Activated T-helper 1 cell treated with Interleukin-2 at 50 U/mL for 16 hours (primary cell): ENCODE results near the gene POLE3.
"Not testable (repeated sequence)": the region's sequence is repeated elsewhere in the genome, so short reads cannot be mapped to it uniquely, and the experiment has no call there.

Experiments
- DNase-seq: peaks from one replicate; pipeline ENCODE4 v3.0.0-alpha.2; 2020; ENCODE audit warnings: low read depth

POLE3 gene

DNA sequence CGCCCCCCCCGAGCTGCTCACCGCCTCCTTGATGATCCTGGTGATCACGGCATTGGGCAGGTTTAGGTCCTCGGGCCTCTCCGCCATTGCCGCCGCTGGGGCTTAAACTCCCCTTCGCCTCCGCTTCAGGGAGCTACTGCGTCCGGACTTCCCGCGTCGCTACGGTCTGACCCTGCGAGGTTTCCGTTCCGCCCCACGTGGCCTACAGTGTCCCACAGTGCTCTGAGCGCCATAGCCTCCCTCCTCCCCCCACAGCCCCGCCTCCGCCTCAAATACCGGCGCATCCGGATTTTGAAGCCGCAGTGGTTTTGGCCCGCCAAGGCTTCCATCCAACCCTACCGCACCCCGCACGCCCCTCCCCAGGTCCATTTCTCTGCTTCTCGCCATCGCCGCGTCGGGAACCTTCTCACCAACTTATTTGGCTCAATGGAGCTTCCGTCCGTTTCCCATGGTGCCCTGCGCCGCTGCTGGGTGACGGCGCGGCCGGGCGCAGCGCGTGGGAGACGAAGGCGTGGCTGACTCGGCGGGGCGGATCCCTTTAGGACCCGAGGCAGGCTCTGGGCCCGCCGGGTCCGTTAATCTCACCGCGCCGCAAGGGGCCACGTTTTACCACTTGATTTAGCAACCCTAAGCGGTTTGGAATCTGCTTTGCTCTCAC is at the start of gene POLE3, which contains the start of gene C9orf43:
POLE3 (minus strand) TSS at position 469 of the 658 bp plus-strand sequence; CDS start at position 87, 382 bp downstream.
C9orf43 (plus strand) TSS at position 541 of the 658 bp plus-strand sequence. CDS start 2,747 bp downstream, outside the sequence.
- DNase-seq, result peak; percentile 89

- DNase-seq, result no peak
These were observed 45.8 kb upstream of the POLE3 start for GRCh38 chr9:113456235-113456634.

GRCh38 chr9:113454914-113455761 is 44.7 kb upstream of the POLE3 start:
- DNase-seq, result no peak

DNA sequence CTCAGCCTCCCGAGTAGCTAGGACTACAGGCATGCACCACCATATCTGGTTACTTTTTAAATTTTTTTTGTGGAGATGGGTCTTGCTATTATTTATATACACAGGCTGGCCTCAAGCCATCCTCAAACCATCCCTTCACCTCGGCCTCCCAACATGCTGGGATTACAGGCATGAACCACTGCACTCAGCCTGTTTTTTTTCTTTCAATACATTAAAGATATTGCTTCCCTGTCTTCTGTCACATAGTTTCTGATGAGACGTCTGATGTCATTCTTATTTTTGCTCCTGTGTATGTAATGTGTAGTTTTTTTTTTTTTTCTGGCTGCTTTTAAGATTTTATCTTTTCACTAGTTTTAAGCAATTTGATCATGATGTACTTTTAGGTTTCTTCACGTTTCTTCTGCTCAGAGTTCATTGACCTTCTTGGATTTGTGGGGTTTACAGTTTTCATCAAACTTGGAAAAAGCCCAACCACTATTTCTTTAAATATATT is 41.7 kb upstream of the POLE3 start:
- DNase-seq, result no peak

DNA sequence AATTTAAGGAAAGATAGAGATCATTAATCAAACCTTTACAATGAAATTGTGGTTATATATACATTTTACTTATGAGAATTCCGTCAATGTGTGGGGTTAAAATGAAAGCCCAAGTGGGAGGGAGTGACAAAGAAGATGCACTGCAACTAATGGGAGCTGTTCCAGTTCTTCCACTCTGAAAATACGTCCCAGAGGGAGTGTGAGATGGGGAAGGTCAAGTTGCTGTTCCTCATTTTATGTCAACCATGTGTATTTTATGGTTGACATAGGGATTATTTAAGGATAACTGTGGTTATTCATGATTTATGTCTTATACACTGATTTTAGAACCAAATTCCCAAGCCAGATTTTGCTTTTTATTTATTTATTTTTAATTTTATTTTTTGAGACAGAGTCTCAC is 38.9 kb upstream of the POLE3 start:
- no peak for DNase-seq

DNA sequence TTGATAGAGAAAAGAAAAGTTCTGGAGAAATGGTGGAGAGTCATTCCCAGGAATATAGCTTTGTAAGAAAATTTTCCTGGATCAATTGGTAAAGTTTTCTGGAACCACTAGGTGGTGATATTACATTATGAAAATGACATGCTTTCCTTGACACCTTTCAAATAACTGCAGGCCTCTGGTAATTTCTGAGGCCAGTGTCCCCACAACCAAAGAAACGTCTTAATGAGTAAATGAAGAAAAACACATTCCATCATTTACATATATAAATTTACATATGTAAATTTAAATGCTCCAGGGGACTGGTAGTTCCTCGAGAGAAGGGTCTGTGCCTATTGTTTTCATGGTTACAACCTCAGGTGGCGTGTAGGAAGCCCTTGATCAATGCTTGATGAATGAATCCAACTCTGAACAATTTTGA is 35.9 kb upstream of the POLE3 start:
- no peak for DNase-seq

GRCh38 chr9:113444736-113445135 is 34.3 kb upstream of the POLE3 start:
- DNase-seq, result no peak

GRCh38 chr9:113437716-113438115 is 27.2 kb upstream of the POLE3 start:
- not testable (repeated sequence) for DNase-seq

DNA sequence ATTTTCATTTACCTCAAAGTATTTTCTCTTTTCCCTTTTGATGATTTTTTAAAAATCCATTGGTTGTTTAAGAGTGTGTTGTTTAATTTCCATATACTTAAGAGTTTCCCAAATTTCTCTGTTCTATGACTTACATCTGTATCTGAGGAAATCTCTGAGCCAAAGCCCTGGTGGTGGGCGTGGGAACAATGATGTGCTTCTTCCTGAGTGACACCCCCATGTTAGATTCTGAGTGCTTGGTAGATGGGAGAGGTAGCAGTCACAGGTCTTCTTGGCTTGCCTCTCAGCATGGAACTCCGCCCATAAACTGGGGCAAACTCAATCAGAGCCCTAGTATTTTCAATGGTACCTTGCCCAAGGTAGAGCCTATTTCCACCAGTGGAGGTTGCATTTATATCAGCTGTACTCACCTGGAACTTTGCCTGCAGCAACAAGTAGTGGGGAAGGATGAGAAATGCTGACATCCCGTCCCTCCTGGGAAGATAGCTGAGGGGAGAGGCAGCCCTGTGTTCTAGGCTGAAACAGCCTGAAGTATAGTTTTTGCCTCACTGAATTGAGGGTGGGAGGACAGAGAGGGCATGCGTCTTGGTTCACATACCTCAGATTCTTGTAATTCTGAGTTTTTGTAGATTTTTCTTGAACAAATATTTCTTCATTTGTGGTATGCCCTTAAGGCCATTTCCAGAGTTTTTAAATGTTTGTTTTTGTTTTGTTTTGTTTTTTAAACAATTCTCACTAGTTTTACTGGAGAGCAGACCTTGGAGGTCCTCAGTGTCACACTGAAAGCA is 26.4 kb upstream of the POLE3 start:
- no peak for DNase-seq

- DNase-seq, result no peak
These were observed 20.7 kb upstream of the POLE3 start for GRCh38 chr9:113431191-113431590.

- DNase-seq, result no peak
These were observed 17.7 kb upstream of the POLE3 start for GRCh38 chr9:113428062-113428615.

GRCh38 chr9:113427629-113428028 is 17.2 kb upstream of the POLE3 start:
- DNase-seq, result no peak

GRCh38 chr9:113426701-113427100 is 16.2 kb upstream of the POLE3 start:
- no peak for DNase-seq

DNA sequence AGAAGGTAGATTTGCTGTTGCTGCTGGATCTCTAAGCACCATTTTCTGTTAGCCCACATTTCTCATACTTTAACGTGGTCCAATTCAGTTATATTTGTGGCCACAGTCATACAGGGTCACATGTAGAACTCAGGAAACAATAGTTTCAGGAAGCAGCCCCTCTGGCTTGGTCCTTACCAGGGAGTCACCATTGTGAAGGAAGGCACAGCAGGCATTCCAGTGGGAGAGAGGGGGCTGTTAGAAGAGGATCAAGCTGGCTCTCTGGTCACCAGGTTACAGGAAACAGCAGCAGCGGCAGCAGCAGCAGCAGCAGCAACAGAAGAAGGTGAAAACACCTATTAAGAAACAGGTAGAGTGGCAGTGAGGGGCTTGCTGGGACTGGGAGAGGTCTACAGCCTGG is 14.6 kb upstream of the POLE3 start:
- DNase-seq, result no peak

- no peak for DNase-seq
These were observed 11.3 kb upstream of the POLE3 start for GRCh38 chr9:113421726-113422125.

- DNase-seq, result no peak
These were observed 6.9 kb upstream of the POLE3 start for GRCh38 chr9:113417370-113417769.

DNA sequence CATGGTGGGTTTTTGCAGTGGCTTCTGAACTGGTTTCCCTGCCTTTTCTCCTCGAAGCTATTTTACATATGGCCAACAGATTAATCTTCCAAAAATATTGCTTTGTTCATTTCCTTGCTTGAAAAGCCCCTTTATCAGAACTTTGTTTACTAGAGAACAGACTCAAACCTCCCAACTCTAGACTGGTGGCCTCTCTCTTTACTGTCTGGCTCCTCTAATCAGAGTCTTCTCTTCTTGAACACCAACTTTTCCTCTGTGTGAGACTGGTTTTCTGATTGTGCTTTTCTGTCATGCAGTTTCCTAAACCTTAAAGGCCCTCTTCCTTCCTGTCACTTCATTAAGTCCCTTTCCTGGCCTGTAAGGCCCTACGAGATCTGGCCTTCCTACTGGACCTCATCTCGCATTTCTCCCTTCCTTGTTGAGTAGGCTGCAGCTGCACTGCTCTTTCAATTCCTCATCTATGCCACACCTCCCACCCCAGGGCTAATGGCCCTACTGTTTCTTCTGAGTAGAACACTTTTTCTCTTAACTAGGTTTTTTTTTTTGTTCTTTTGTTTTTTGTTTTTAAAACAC is 5.8 kb upstream of the POLE3 start:
- no peak for DNase-seq

- no peak for DNase-seq
These were observed 630 bp downstream of the POLE3 start for GRCh38 chr9:113409883-113410206.

DNA sequence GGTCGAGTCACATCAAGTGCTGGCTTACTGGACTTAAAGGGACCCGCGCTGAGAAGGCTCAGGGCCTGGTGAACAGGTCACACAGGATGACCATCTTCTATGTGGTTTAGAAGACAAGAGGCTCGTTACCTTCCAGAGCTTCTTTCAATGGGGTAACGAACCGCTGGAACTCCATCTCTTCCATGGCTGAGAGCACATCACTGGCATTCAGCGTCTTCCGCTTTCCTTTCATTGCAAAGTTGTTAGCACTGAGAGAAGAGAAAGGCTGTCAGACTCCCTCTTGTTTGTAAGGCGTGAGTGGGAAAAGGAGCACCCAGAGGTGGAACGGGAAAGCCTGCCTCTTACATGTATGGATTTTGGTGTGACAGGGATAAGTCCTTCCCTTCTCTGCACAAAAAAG is 994 bp downstream of the POLE3 start:
- DNase-seq, result no peak

- peak; percentile 29 for DNase-seq
These were observed 3.5 kb downstream of the POLE3 start for GRCh38 chr9:113406873-113407511.

DNA sequence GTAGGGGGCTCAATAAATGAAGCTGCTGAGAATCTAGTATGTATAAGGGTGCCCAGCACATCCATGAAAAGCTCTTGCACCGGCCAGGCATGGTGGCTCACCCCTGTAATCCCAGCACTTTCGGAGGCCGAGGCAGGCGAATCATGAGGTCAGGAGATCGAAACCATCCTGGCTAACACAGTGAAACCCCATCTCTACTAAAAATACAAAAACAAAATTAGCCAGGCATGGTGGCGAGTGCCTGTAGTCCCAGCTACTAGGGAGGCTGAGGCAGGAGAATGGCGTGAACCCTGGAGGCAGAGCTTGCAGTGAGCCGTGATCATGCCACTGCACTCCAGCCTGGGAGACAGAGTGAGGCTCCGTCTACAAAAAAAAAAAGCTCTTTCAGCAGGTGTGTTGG is 4.1 kb downstream of the POLE3 start:
- DNase-seq, result not testable (repeated sequence)
